Right atrium auricular region (tissue), 2 donors: ENCODE data around the gene TRAPPC5. TPM values are rescaled to one million over a fixed set of nuclear protein-coding genes. Genes with fewer than 3 reads are reported as not detected.

Source experiments
- DNase-seq: peaks from one replicate; pipeline ENCODE4 v3.0.0-alpha.2; 2019; ENCODE audit warnings: low spot score
- H3K27ac ChIP-seq, 2 donors: fragments of 200-600 bp; sonication (generic); 1 replicate in 1 of 2; 2 replicates in 1 of 2; pipeline ENCODE4 v1.5.1; 2016 to 2019
- H3K27me3 ChIP-seq, 2 donors: fragments of 200-600 bp; sonication (generic); one replicate each; pipeline versions ENCODE4 v1.5.1 to v1.6.0; 2017 to 2019
- H3K36me3 ChIP-seq: fragments of 200-600 bp; sonication (generic); one replicate; pipeline ENCODE4 v1.5.1; 2016
- H3K4me1 ChIP-seq, 2 donors: fragments of 200-600 bp; sonication (generic); one replicate each; pipeline versions ENCODE4 v1.5.1 to v1.6.0; 2017 to 2019
- H3K4me3 ChIP-seq, 2 donors: fragments of 200-600 bp; sonication (generic); 1 replicate in 1 of 2; 2 replicates in 1 of 2; pipeline ENCODE4 v1.5.1; 2017 to 2019; ENCODE audit warnings: mild to moderate bottlenecking in 1 of 2, moderate library complexity in 1 of 2
- H3K9me3 ChIP-seq, 2 donors: fragments of 200-600 bp; sonication (generic); one replicate each; pipeline ENCODE4 v1.5.1; 2019
- CTCF ChIP-seq, 2 donors: fragments of 200-600 bp; sonication (generic); IDR thresholded peaks; one replicate each; pipeline ENCODE4 v1.5.1; 2019; ENCODE audit warnings: antibody characterized with exemption in 2 of 2
- total RNA-seq, 2 donors: library from RNA; depleted of rRNA; stranded (reverse); fragments of >200 nt; gene quantifications; one replicate each; pipeline ENCODE4 v1.1.0, GENCODE V29; 2016

Gene TRAPPC5
- total RNA-seq, 2 donors from 2014 or later: 55.0 to 58.3 TPM

GRCh38 chr19:7644550-7644877 is 36.1 kb upstream of the TRAPPC5 start:
- no peak overlapping the region for H3K4me3 ChIP-seq
- no peak for DNase-seq
- no peak for TF ChIP-seq CTCF (IDR thresholded peaks at IDR 0.05)
- no peaks in the 10 kb centered on the region for H3K36me3 ChIP-seq
- no peaks in the 10 kb centered on the region for H3K9me3 ChIP-seq
- no peak overlapping the region for H3K27ac ChIP-seq
- H3K27me3 ChIP-seq: no peaks in the 10 kb centered on the region
- H3K4me1 ChIP-seq: no peaks in the 10 kb centered on the region

GRCh38 chr19:7645163-7645562 is 35.5 kb upstream of the TRAPPC5 start:
- no peak for TF ChIP-seq CTCF (IDR thresholded peaks at IDR 0.05)
- H3K27ac ChIP-seq: no peak overlapping the region
- no peak overlapping the region for H3K4me3 ChIP-seq
- no peak for DNase-seq
- H3K27me3 ChIP-seq: no peaks in the 10 kb centered on the region
- H3K4me1 ChIP-seq: no peaks in the 10 kb centered on the region
- H3K9me3 ChIP-seq: no peaks in the 10 kb centered on the region
- no peaks in the 10 kb centered on the region for H3K36me3 ChIP-seq

- no peaks in the 10 kb centered on the region for H3K27me3 ChIP-seq
- no peak for TF ChIP-seq CTCF (IDR thresholded peaks at IDR 0.05)
- H3K4me1 ChIP-seq: no peaks in the 10 kb centered on the region
- no peak overlapping the region for H3K27ac ChIP-seq
- H3K9me3 ChIP-seq: no peaks in the 10 kb centered on the region
- no peaks in the 10 kb centered on the region for H3K36me3 ChIP-seq
- no peak overlapping the region for H3K4me3 ChIP-seq
- no peak for DNase-seq
Observed at GRCh38 chr19:7645656-7646425, 34.8 kb upstream of the TRAPPC5 start.

GRCh38 chr19:7646426-7646700 is 34.3 kb upstream of the TRAPPC5 start:
- DNase-seq: no peak
- Histone ChIP-seq H3K9me3 (no peaks in the 10 kb centered on the region), H3K27me3 (no peaks in the 10 kb centered on the region), H3K4me3 (no peak overlapping the region), H3K4me1 (no peaks in the 10 kb centered on the region), H3K36me3 (no peaks in the 10 kb centered on the region), H3K27ac (no peak overlapping the region)
- no peak for TF ChIP-seq CTCF (IDR thresholded peaks at IDR 0.05)

DNA sequence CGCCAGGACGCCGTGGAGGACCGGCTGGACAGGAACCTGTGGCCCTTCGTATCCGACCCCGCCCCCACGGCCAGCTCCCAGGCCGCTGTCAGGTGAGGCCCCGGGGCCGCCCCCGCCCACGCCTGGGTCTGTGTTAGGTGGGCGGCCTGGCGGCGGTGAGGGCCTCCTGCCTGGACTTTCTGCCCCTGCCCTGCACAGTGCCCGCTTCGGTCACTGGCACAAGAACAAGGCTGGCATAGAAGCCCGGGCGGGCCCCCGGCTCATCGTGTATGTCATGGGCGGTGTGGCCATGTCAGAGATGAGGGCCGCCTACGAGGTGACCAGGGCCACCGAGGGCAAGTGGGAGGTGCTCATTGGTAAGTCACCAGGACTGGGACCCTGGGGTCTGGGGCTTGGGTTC is 33.5 kb upstream of the TRAPPC5 start:
- Histone ChIP-seq H3K27ac (no peak overlapping the region), H3K4me1 (peaks cover 0 to 4% of the 10 kb centered on the region in 2 donors), H3K36me3 (no peaks in the 10 kb centered on the region), H3K27me3 (no peaks in the 10 kb centered on the region), H3K9me3 (no peaks in the 10 kb centered on the region), H3K4me3 (no peak overlapping the region)
- no peak for DNase-seq
- no peak for TF ChIP-seq CTCF (IDR thresholded peaks at IDR 0.05)
